Neural cell (in vitro differentiated cells): ENCODE measurements around the gene C1GALT1.

ENCODE experiments used
- EP300 ChIP-seq: fragments of 450-650 bp; conservative IDR thresholded peaks from 2 replicates; pipeline ENCODE4 v1.6.1; 2014; ENCODE audit warnings: antibody characterized with exemption, mild to moderate bottlenecking, moderate library complexity; ENCODE audit not compliant: poor library complexity, severe bottlenecking
- EZH2 ChIP-seq: fragments of 200-600, 300-800 bp; shearing (Covaris generic), sonication (generic); IDR thresholded peaks from 2 replicates; pipeline ENCODE4 v1.6.1; 2014; ENCODE audit warnings: antibody characterized with exemption, low read length, borderline replicate concordance, mild to moderate bottlenecking; ENCODE audit not compliant: insufficient read depth, poor library complexity, severe bottlenecking
- MXI1 ChIP-seq: fragments of 450-650 bp; conservative IDR thresholded peaks from 2 replicates; pipeline ENCODE4 v1.6.1; 2014; ENCODE audit warnings: antibody characterized with exemption, mild to moderate bottlenecking; ENCODE audit not compliant: poor library complexity, severe bottlenecking
- POLR2AphosphoS5 ChIP-seq: IDR thresholded peaks from 2 replicates; pipeline ENCODE4 v1.6.1; 2012
- RAD21 ChIP-seq: fragments of 450-650 bp; conservative IDR thresholded peaks from 2 replicates; pipeline ENCODE4 v1.6.1; 2014; ENCODE audit warnings: antibody characterized with exemption, mild to moderate bottlenecking, moderate library complexity
- SMC3 ChIP-seq: fragments of 450-650 bp; conservative IDR thresholded peaks from 2 replicates; pipeline ENCODE4 v1.6.1; 2014; ENCODE audit warnings: antibody characterized with exemption, mild to moderate bottlenecking, moderate library complexity; ENCODE audit not compliant: poor library complexity
- TAF1 ChIP-seq: IDR thresholded peaks from 2 replicates; pipeline ENCODE4 v1.6.1; 2012; ENCODE audit warnings: low read depth
- TF ChIP-seq, protein P1 (sequence below): IDR thresholded peaks from 2 replicates; pipeline ENCODE4 v1.6.1; 2012; ENCODE audit warnings: borderline replicate concordance
- TF ChIP-seq, protein P2 (sequence below): fragments of 450-650 bp; IDR thresholded peaks from 2 replicates; pipeline ENCODE4 v1.5.1; 2014; ENCODE audit warnings: antibody characterized with exemption, mild to moderate bottlenecking, moderate library complexity; ENCODE audit not compliant: poor library complexity, severe bottlenecking

DNA sequence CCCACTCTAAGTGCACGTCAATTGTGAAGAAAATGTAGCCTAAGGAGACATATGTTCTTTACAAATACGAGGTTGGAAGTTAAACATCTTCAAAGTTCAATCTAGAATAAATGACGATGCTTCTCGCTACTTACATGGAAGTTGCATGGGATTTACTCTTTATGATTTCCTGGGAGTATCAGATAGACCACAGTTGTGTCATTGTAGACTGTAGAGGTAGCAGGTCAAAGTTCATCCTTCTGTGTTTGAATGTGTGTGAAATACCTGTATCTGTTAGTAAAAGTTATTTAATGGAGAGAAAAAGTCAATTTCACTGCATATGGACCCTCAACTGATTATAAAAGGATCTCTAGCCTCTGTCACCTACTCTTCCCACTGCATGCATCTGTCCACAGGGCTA is 112.6 kb downstream of the C1GALT1 start:
- TF ChIP-seq POLR2AphosphoS5 (no peak), MXI1 (no peak), RAD21 (no peak), TAF1 (no peak), SMC3 (no peak), EZH2 (no peak), EP300 (no peak)
- TF ChIP-seq, protein P1, sequence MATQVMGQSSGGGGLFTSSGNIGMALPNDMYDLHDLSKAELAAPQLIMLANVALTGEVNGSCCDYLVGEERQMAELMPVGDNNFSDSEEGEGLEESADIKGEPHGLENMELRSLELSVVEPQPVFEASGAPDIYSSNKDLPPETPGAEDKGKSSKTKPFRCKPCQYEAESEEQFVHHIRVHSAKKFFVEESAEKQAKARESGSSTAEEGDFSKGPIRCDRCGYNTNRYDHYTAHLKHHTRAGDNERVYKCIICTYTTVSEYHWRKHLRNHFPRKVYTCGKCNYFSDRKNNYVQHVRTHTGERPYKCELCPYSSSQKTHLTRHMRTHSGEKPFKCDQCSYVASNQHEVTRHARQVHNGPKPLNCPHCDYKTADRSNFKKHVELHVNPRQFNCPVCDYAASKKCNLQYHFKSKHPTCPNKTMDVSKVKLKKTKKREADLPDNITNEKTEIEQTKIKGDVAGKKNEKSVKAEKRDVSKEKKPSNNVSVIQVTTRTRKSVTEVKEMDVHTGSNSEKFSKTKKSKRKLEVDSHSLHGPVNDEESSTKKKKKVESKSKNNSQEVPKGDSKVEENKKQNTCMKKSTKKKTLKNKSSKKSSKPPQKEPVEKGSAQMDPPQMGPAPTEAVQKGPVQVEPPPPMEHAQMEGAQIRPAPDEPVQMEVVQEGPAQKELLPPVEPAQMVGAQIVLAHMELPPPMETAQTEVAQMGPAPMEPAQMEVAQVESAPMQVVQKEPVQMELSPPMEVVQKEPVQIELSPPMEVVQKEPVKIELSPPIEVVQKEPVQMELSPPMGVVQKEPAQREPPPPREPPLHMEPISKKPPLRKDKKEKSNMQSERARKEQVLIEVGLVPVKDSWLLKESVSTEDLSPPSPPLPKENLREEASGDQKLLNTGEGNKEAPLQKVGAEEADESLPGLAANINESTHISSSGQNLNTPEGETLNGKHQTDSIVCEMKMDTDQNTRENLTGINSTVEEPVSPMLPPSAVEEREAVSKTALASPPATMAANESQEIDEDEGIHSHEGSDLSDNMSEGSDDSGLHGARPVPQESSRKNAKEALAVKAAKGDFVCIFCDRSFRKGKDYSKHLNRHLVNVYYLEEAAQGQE: no peak
- TF ChIP-seq, protein P2, sequence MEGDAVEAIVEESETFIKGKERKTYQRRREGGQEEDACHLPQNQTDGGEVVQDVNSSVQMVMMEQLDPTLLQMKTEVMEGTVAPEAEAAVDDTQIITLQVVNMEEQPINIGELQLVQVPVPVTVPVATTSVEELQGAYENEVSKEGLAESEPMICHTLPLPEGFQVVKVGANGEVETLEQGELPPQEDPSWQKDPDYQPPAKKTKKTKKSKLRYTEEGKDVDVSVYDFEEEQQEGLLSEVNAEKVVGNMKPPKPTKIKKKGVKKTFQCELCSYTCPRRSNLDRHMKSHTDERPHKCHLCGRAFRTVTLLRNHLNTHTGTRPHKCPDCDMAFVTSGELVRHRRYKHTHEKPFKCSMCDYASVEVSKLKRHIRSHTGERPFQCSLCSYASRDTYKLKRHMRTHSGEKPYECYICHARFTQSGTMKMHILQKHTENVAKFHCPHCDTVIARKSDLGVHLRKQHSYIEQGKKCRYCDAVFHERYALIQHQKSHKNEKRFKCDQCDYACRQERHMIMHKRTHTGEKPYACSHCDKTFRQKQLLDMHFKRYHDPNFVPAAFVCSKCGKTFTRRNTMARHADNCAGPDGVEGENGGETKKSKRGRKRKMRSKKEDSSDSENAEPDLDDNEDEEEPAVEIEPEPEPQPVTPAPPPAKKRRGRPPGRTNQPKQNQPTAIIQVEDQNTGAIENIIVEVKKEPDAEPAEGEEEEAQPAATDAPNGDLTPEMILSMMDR: no peak
